Fibroblast of lung (primary cell): Measurements from ENCODE around the gene ITIH1. TPM values are rescaled to one million over a fixed set of nuclear protein-coding genes. Genes with fewer than 3 reads are reported as not detected.
A peak's percentile ranks its signal among the peaks of the same experiment; 100 is the strongest.
"Not testable (repeated sequence)": the region's sequence is repeated elsewhere in the genome, so short reads cannot be mapped to it uniquely, and the experiment has no call there.

Source experiments
- DNase-seq, 2 donors: peaks; one replicate each; pipeline versions ENCODE4 v3.0.0 to v3.0.0-alpha.2; 2010; ENCODE audit warnings: low read depth in 2 of 2
- H2AFZ ChIP-seq: 2 replicates; pipeline ENCODE4 v1.5.1; 2012; ENCODE audit warnings: low read length, control low read depth, inconsistent platforms
- H3K27ac ChIP-seq: 2 replicates; pipeline ENCODE4 v1.5.1; 2011; ENCODE audit warnings: low read length, control low read depth; ENCODE audit not compliant: insufficient read depth
- H3K27me3 ChIP-seq: 2 replicates; pipeline ENCODE4 v1.5.1; 2011; ENCODE audit warnings: mild to moderate bottlenecking, low read length; ENCODE audit not compliant: control insufficient read depth, insufficient read depth
- H3K36me3 ChIP-seq: 2 replicates; pipeline ENCODE4 v1.5.1; 2011; ENCODE audit warnings: low read length; ENCODE audit not compliant: control insufficient read depth, insufficient read depth
- H3K4me1 ChIP-seq: 2 replicates; pipeline ENCODE4 v1.5.1; 2011; ENCODE audit warnings: low read length; ENCODE audit not compliant: control insufficient read depth, insufficient read depth; ENCODE audit errors: extremely low read depth
- H3K4me2 ChIP-seq: 2 replicates; pipeline ENCODE4 v1.5.1; 2011; ENCODE audit warnings: low read length, control low read depth; ENCODE audit not compliant: insufficient read depth; ENCODE audit errors: extremely low read depth
- H3K4me3 ChIP-seq, 4 experiments: fragments of 200-600 bp in 1 of 4; sonication (generic) in 1 of 4; replicated peaks in 1 of 4; 2 replicates each; pipeline ENCODE4 v1.5.1; 2011 to 2016; ENCODE audit warnings: low read length in 4 of 4, low read depth in 3 of 4, mild to moderate bottlenecking in 3 of 4, control low read depth in 2 of 4, inconsistent platforms in 1 of 4, mixed read lengths in 1 of 4; ENCODE audit not compliant: insufficient read depth in 1 of 4; ENCODE audit errors: control extremely low read depth in 1 of 4
- H3K79me2 ChIP-seq: 2 replicates; pipeline ENCODE4 v1.5.1; 2012; ENCODE audit warnings: mild to moderate bottlenecking, low read length, inconsistent platforms; ENCODE audit not compliant: control insufficient read depth, insufficient read depth
- H3K9ac ChIP-seq: 2 replicates; pipeline ENCODE4 v1.5.1; 2011; ENCODE audit warnings: mild to moderate bottlenecking, low read length, control low read depth; ENCODE audit not compliant: insufficient read depth
- H3K9me3 ChIP-seq: 2 replicates; pipeline ENCODE4 v1.5.1; 2012; ENCODE audit warnings: low read depth, low read length; ENCODE audit not compliant: control insufficient read depth, insufficient read depth
- H4K20me1 ChIP-seq: 2 replicates; pipeline ENCODE4 v1.5.1; 2011; ENCODE audit warnings: low read length; ENCODE audit not compliant: control insufficient read depth, insufficient read depth; ENCODE audit errors: extremely low read depth
- CTCF ChIP-seq, 2 donors: IDR thresholded peaks in 1 of 2; conservative IDR thresholded peaks in 1 of 2; 1 replicate in 1 of 2; 2 replicates in 1 of 2; pipeline ENCODE4 v1.5.1; 2011 to 2012; ENCODE audit warnings: low read length in 2 of 2, control low read depth in 1 of 2, inconsistent platforms in 1 of 2, low read depth in 1 of 2, mild to moderate bottlenecking in 1 of 2
- EZH2 ChIP-seq: IDR thresholded peaks from 2 replicates; pipeline ENCODE4 v1.5.1; 2012; ENCODE audit warnings: low read length, control low read depth, mild to moderate bottlenecking; ENCODE audit errors: missing control alignments
- polyA minus RNA-seq: library from RNA; depleted of rRNA, polyadenylated mRNA; stranded (reverse); fragments of >200 nt; gene quantifications from 2 replicates; pipeline ENCODE4 v1.2.3, GENCODE V29; 2011; ENCODE audit warnings: low replicate concordance
- polyA plus RNA-seq, 2 donors: library from polyadenylated mRNA; depleted of rRNA in 1 of 2; stranded (reverse) in 1 of 2; unstranded in 1 of 2; fragments of >200 nt; gene quantifications; 2 replicates each; pipeline ENCODE4 v1.2.1, GENCODE V29; 2011 to 2012; ENCODE audit warnings: missing spikeins in 1 of 2
- total RNA-seq: library from RNA; depleted of rRNA; stranded (reverse); fragments of >200 nt; gene quantifications from 2 replicates; pipeline ENCODE4 v1.2.1, GENCODE V29; 2014

The ITIH1 gene, protein sequence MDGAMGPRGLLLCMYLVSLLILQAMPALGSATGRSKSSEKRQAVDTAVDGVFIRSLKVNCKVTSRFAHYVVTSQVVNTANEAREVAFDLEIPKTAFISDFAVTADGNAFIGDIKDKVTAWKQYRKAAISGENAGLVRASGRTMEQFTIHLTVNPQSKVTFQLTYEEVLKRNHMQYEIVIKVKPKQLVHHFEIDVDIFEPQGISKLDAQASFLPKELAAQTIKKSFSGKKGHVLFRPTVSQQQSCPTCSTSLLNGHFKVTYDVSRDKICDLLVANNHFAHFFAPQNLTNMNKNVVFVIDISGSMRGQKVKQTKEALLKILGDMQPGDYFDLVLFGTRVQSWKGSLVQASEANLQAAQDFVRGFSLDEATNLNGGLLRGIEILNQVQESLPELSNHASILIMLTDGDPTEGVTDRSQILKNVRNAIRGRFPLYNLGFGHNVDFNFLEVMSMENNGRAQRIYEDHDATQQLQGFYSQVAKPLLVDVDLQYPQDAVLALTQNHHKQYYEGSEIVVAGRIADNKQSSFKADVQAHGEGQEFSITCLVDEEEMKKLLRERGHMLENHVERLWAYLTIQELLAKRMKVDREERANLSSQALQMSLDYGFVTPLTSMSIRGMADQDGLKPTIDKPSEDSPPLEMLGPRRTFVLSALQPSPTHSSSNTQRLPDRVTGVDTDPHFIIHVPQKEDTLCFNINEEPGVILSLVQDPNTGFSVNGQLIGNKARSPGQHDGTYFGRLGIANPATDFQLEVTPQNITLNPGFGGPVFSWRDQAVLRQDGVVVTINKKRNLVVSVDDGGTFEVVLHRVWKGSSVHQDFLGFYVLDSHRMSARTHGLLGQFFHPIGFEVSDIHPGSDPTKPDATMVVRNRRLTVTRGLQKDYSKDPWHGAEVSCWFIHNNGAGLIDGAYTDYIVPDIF
- not detected in 2 replicates for total RNA-seq
- not detected in 2 replicates for polyA plus RNA-seq
- not detected in 2 replicates for polyA plus RNA-seq (2012)
- not detected in 2 replicates for polyA minus RNA-seq

DNA sequence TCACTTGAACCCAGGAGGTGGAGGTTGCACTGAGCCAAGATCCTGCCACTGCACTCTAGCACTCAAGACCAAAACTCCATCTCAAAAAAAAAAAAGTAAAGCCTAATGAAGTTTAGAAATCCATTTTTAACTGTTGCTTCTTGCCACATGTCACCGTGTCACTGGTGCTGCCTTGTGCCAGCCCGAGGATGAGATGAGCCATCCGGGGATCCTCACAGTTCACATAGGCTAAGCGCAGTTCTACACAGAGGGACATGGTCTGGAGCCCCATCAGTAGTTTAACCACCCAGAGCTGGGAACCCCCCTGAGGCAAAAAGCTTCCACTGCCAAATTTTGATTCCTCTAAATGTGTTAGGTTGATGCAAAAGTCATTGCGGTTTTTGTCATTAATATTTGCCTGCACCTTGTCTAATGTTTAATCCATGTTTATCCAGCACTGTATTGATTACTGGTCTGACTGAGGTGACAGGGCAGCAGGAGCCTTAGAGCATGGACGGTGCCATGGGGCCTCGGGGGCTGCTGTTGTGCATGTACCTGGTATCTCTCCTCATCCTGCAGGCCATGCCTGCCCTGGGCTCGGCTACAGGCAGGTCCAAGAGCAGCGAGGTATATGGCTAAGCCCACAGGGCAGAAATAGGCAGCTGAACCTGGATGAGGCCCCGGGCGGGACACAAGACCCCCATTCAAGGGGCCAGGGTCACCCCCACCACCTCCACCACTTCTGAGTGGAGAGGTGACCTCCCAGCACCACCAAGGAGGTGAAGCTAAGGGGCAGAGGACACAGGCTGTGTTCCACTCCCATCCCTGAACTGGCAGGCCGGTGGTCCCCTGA, at the start of gene ITIH1:
TSS of gene ITIH1 (plus strand) at position 473 of the 832 bp plus-strand sequence. CDS start at position 490, 17 bp downstream.
- no peak for DNase-seq
- Histone ChIP-seq H3K9me3 (no peaks in the 10 kb centered on the region), H3K9ac (no peak within 1 kb of the TSS), H2AFZ (no peak within 1 kb of the TSS), H3K27ac (no peak within 1 kb of the TSS), H3K27me3 (peaks cover 15% of the 10 kb centered on the region), H3K4me1 (no peaks in the 10 kb centered on the region), H3K4me3 (no peak within 1 kb of the TSS), H3K79me2 (no peaks in the 10 kb centered on the region), H3K36me3 (no peaks in the 10 kb centered on the region), H4K20me1 (no peaks in the 10 kb centered on the region), H3K4me2 (no peak within 1 kb of the TSS)
- no peak for TF ChIP-seq EZH2
- no peak for TF ChIP-seq CTCF (conservative IDR thresholded peaks at IDR 0.05 in 1 of 2, IDR thresholded peaks at IDR 0.05 in 1 of 2; ENCODE audit: low read depth in 1 of 2, low read length in 2 of 2)

DNA sequence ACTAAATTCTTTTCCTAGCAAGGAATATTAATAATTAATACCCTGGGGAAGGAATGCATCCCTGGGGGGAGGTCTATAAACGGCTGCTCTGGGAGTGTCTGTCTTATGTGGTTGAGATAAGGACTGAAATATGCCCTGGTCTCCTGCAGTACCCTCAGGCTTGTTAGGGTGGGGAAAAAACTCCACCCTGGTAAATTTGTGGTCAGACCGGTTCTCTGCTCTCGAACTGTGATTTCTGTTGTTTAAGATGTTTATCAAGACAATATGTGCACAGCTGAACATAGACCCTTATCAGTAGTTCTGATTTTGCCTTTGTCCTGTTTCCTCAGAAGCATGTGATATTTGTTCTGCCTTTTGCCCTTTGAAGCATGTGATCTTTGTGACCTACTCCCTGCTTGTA, 48.6 kb upstream of the ITIH1 start:
- H3K36me3 ChIP-seq, DNase-seq, H3K27ac ChIP-seq, H3K4me3 ChIP-seq, H3K4me2 ChIP-seq, H4K20me1 ChIP-seq, H3K9me3 ChIP-seq, H3K79me2 ChIP-seq, H3K4me1 ChIP-seq, H3K9ac ChIP-seq, H3K27me3 ChIP-seq, H2AFZ ChIP-seq: not testable (repeated sequence)

GRCh38 chr3:52730681-52731080, 46.7 kb upstream of the ITIH1 start:
- Histone ChIP-seq H3K9ac (no peak overlapping the region), H3K79me2 (no peaks in the 10 kb centered on the region), H2AFZ (no peak overlapping the region), H3K9me3 (no peaks in the 10 kb centered on the region), H3K27ac (no peak overlapping the region), H4K20me1 (no peaks in the 10 kb centered on the region), H3K4me1 (no peaks in the 10 kb centered on the region), H3K36me3 (peaks cover 2% of the 10 kb centered on the region), H3K4me2 (no peak overlapping the region), H3K4me3 (no peak overlapping the region), H3K27me3 (no peaks in the 10 kb centered on the region)
- peak in 1 of 2 donors; percentile 17 for DNase-seq
- TF ChIP-seq EZH2 (no peak), CTCF (conservative IDR thresholded peaks at IDR 0.05 in 1 of 2, IDR thresholded peaks at IDR 0.05 in 1 of 2; ENCODE audit: low read depth in 1 of 2, low read length in 2 of 2) (no peak)
